HG03457 (cell line): ENCODE results near the gene SLAIN1.

ENCODE experiments used
- ATAC-seq: cut with Tn5 transposase; IDR thresholded peaks from one replicate; pipeline ENCODE4 v1.9.1; 2021; ENCODE audit warnings: moderate number of reproducible peaks; ENCODE audit not compliant: unreplicated experiment

SLAIN1 gene

GRCh38 chr13:77703408-77703807, 5.9 kb downstream of the SLAIN1 start:
- no peak for ATAC-seq

DNA sequence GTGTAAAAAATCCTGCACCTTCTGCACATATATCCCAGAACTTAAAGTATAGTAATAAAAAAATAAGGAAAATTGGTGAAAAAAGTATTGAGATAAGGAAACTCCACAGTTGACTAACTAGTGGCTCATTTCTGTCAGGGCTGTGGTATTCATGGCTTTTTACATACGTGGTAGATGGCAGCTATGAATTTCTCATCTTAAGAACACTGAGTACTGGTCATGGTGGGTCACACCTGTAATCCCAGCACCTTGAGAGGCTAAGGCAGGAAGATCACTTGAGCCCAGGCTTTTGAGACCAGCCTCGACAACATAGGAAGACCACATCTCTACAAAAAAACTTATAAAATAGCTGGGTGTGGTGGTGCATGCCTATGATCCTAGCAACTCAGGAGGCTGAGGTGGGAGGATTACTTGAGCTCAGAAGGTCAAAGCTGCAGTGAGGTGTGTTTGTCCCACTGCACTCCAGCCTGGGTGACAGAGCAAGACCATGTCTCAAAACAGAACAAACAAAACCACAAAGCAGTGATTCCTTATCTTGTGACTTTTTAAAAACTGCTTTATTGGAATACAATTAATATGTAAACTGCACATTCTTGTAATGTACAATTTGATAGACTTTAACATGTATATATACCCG, 16.8 kb downstream of the SLAIN1 start:
- no peak for ATAC-seq

GRCh38 chr13:77715233-77715891, 17.9 kb downstream of the SLAIN1 start:
- peak; percentile 64 for ATAC-seq

- ATAC-seq: no peak
Observed at GRCh38 chr13:77716692-77717091, 19.2 kb downstream of the SLAIN1 start.

GRCh38 chr13:77717508-77717907, 20.0 kb downstream of the SLAIN1 start:
- ATAC-seq: no peak

- no peak for ATAC-seq
Observed at GRCh38 chr13:77719128-77719527, 21.6 kb downstream of the SLAIN1 start.

DNA sequence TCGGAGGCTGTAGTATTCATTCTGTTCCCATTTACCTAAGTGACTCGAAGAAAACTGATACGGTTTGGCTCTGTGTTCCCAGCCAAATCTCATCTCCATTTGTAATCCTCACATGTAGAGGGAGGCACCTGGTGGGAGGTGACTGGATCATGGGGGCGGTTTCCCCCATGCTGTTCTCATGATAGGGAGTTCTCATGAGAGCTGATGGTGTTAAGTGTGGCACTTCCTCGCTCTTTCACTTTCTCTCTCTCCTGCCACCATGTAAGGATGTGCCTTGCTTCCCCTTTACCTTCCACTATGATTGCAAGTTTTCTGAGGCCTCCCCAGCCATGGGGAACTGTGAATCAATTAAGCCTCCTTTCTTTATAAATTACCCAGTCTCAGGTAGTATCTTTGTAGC, 23.5 kb downstream of the SLAIN1 start:
- ATAC-seq: no peak

- peak; percentile 39 for ATAC-seq
Observed at GRCh38 chr13:77724092-77724491, 26.6 kb downstream of the SLAIN1 start.

- ATAC-seq: no peak
Observed at GRCh38 chr13:77725071-77725470, 27.6 kb downstream of the SLAIN1 start.

GRCh38 chr13:77728265-77729125, 31.0 kb downstream of the SLAIN1 start:
- ATAC-seq: no peak

DNA sequence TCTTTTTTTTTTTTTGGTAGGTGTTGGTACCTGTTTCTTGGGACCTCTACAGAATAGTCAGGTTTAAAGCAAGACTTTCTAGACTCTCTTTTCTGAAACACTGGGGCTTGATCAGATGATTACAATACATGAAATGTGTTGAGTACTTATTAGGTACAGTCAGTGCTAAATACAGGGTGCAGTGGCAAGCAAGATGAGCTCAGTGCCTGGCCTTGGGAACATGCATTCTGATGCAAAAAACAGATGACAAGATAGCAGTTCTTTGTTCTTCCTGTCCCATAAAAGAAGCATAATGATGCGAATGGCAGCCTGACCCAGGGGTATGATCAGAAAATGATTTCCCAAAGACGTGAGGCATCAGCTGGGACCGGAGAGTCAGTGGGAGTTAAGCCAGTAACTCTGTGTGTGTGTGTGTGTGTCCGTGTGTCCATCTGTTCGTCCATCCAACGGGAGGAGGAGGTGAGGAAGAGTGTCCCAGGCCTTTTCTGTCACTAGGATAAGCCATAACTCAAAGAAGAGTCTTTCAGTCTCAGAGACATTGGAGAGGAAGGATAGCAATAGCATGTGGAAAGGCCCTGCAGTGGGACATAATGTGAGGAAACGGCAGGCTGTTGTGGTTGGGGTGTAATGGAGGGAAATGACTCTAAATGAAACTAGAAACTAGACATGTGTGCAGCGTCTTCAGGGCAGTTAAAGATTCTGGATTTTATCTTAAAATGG, 32.2 kb downstream of the SLAIN1 start:
- ATAC-seq: peak; percentile 99

DNA sequence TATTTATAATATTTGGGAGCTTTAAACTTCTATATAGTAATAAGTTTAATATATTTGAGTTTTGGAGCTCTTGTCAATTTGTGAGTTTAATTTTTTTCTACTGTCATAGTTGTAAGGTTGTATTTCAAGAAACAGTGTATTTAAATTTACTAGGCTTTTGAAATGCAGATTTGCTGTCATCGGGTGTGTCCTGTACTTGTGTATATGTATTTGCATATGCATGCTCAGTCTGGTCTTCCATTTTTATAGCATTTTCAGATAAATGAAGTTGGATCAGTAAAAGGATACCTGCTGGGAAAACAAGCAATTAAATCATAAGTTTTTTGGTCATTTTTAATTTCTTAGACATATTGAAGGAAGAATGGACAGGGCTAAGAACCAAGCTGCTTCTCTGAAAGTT, 33.1 kb downstream of the SLAIN1 start:
- ATAC-seq: no peak

DNA sequence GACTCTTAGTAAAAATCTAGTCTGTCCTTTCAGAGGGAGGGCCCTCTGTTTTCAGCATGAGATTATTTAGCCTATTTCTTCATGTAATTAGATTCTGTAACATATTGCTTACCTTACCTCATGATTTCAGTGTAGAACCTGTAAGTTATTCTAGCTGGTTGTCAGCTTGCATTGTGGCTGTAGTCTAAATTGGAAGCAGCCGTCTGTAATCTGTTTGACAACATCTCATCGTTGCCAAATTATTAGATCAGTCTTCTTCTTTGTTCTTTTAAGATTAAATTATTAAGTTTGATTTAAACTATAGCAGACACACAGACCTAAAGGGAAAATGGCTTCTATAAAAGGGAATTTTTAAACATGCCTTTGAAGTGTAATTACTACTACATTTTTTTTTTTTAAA, 34.8 kb downstream of the SLAIN1 start:
- ATAC-seq: no peak

- ATAC-seq: no peak
Observed at GRCh38 chr13:77733674-77734073, 36.2 kb downstream of the SLAIN1 start.

DNA sequence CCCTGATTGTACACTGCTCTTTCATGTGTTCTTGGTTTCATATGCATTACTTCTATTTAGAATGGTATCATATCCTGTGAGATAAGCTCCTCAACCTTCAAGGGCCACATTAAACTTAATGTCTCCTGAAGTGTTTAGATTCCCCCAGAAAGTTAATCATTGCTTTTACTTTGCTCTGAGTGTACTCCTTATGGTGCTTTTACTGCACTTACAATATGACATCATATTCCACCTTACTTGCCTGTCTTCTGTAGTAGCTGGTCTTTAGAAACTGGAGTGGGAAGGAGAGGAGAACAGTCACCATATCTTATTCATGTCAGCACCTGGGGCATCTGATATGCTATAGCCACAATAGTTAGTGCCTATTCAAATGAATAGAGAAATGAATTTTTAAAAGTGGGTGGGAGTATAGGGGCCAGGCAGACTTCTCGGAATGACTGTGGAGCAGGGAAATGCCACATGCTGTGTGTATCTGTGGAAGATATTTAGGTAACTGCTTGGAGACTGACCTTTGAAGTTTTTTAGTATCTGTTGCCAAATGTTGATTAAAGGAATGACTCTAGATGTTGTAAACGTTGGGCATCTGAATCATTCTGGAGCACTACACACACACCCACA, 40.2 kb downstream of the SLAIN1 start:
- ATAC-seq: peak; percentile 92

DNA sequence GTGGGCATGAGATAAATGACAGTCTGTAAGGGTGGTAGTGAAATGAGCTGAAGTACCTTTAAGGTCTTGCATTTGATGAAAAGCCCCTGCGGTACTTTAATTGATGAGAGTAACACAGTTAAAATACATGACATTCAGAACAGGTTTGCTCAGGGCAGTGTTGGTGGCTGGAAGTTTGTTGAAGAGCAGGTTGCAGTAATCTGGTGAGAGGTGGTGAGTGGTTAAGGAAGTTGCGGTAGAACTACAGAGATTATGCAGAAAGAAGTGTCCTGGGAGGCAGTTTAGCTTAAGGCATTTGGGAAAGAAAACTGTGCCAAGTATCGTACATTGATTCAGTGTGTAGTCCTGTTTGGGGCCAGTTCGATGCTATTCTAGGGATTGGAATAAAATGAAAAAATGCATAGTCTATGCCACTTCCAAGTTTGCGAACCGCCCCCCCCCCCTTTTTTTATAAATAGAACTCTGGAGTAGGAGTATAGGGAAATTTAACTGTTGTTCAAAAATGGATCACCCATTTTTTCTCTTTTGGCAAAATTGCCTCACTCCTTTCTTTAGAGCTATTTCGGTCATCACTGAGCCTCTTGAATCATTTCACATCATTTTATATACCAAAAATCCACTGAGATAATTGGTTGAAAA, 42.7 kb downstream of the SLAIN1 start:
- ATAC-seq: no peak

DNA sequence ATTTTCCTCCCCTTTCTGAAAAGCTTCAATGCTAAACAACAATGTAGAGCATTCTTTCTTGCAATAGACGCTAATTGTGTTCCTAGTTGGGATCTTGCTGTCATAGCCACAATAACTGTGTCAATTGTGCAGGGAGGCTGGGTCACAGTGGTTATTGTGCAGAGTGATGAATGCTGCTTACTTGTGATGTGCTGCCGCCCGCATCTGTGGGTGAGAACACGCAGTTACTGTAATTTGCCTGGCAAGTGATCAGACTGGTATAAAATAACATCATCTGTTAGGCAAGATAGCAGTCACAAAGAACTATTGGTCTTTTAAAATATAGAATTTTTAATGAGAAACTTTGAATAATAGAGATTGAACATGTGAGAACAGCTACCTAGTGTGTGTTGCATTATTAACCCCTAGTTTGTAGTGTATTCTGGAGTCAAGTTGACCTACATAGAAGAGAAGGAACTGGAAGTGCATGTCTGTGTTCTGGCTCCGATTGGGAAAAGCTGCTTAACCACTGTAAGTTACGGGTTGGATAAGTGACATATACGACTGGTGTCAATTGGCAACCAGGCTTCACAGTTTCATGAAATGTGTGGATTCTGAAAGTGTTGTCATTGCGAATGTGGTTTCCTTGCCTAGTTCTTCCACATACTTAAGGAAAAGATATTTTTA, 43.6 kb downstream of the SLAIN1 start:
- no peak for ATAC-seq

GRCh38 chr13:77741597-77741972, 44.1 kb downstream of the SLAIN1 start:
- ATAC-seq: no peak

GRCh38 chr13:77742801-77743200, 45.3 kb downstream of the SLAIN1 start:
- no peak for ATAC-seq

DNA sequence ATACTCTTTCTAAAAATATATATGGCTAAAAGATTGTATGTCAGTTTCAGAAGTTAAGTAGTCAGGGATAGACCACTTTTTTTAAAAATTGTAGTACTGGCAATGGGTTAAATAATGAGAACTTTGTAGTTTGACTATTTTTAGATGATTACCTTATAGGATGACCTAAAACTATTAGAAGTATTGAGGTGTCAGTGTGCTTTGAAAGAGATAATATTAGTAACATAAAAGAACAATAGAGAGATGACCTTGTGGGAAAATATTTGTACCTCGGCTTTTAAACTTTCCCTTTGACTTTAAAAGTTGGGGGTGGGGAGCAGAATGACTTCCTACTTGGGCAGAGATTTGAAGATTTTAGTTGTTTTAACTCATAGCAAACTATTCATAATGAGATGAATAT, 48.3 kb downstream of the SLAIN1 start:
- no peak for ATAC-seq
